Right atrium auricular region (tissue), 2 donors: Measurements from ENCODE around the gene TIGIT. TPM values are rescaled to one million over a fixed set of nuclear protein-coding genes. Genes with fewer than 3 reads are reported as not detected.

Experiments
- DNase-seq: peaks from one replicate; pipeline ENCODE4 v3.0.0-alpha.2; 2019; ENCODE audit warnings: low spot score
- H3K27ac ChIP-seq, 2 donors: fragments of 200-600 bp; sonication (generic); 1 replicate in 1 of 2; 2 replicates in 1 of 2; pipeline ENCODE4 v1.5.1; 2016 to 2019
- H3K27me3 ChIP-seq, 2 donors: fragments of 200-600 bp; sonication (generic); one replicate each; pipeline versions ENCODE4 v1.5.1 to v1.6.0; 2017 to 2019
- H3K36me3 ChIP-seq: fragments of 200-600 bp; sonication (generic); one replicate; pipeline ENCODE4 v1.5.1; 2016
- H3K4me1 ChIP-seq, 2 donors: fragments of 200-600 bp; sonication (generic); one replicate each; pipeline versions ENCODE4 v1.5.1 to v1.6.0; 2017 to 2019
- H3K4me3 ChIP-seq, 2 donors: fragments of 200-600 bp; sonication (generic); 1 replicate in 1 of 2; 2 replicates in 1 of 2; pipeline ENCODE4 v1.5.1; 2017 to 2019; ENCODE audit warnings: mild to moderate bottlenecking in 1 of 2, moderate library complexity in 1 of 2
- H3K9me3 ChIP-seq, 2 donors: fragments of 200-600 bp; sonication (generic); one replicate each; pipeline ENCODE4 v1.5.1; 2019
- CTCF ChIP-seq, 2 donors: fragments of 200-600 bp; sonication (generic); IDR thresholded peaks; one replicate each; pipeline ENCODE4 v1.5.1; 2019; ENCODE audit warnings: antibody characterized with exemption in 2 of 2
- microRNA counts, 2 donors: library from miRNA; unstranded; fragments of <30 nt; microRNA quantifications; one replicate each; lab custom pipeline; 2016 to 2017
- total RNA-seq, 2 donors: library from RNA; depleted of rRNA; stranded (reverse); fragments of >200 nt; gene quantifications; one replicate each; pipeline ENCODE4 v1.1.0, GENCODE V29; 2016

The TIGIT gene
- total RNA-seq, 2 donors from 2014 or later: 0.67 TPM; not detected in 1

GRCh38 chr3:114356066-114356465, 62.2 kb downstream of the TIGIT start:
- Histone ChIP-seq H3K27ac (no peak overlapping the region), H3K27me3 (no peaks in the 10 kb centered on the region), H3K4me1 (peaks cover 0 to 7% of the 10 kb centered on the region in 2 donors), H3K4me3 (no peak overlapping the region), H3K36me3 (peaks cover 5% of the 10 kb centered on the region), H3K9me3 (no peaks in the 10 kb centered on the region)
- no peak for DNase-seq
- TF ChIP-seq CTCF (IDR thresholded peaks at IDR 0.05): no peak

DNA sequence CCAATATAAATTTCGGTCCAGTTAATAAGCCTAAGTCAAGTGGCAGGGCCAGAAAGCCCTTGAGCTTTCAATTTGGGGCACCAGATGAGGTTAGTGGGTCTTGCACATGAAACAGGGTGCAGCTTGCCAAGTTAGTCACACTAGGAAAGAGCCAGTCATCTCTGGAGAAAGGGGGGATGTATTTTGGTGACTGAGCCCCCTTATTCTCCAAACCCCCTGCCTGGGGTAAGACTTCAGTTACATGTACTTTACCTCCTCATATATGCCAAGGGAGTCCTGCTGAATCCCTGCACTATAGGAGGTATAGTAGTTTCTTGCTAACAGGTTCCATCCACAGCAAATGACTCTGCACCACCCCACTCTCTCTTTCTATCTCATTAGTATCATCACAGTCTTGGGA, 62.7 kb downstream of the TIGIT start:
- H3K9me3 ChIP-seq: no peaks in the 10 kb centered on the region
- no peak for TF ChIP-seq CTCF (IDR thresholded peaks at IDR 0.05)
- H3K27ac ChIP-seq: no peak overlapping the region
- H3K4me1 ChIP-seq: peaks cover 0 to 7% of the 10 kb centered on the region in 2 donors
- peaks cover under 1% of the 10 kb centered on the region for H3K36me3 ChIP-seq
- no peak overlapping the region for H3K4me3 ChIP-seq
- no peak for DNase-seq
- H3K27me3 ChIP-seq: no peaks in the 10 kb centered on the region

MicroRNAs within 50 kb of the gene (microRNA counts, 767-probe panel; counts per million panel counts)
- 0 to 1,744 counts per million in 2 donors for microRNA hsa-miR-568 (lab: Ali Mortazavi, UCI)

Other genes with a start within 250 kb of the TIGIT start
- 1 to 10 TPM in 1 of 2 donors, under 1 TPM in 1; 0.75 to 1.3 TPM for gene CCDC191, start 237.5 kb upstream of the TIGIT start, total RNA-seq
- 1 to 10 TPM; 4.9 to 5.6 TPM for gene QTRT2, start 237.3 kb upstream of the TIGIT start, total RNA-seq
- gene DRD3, start 115.0 kb upstream of the TIGIT start, total RNA-seq: not detected
- gene ZNF80, start 56.5 kb upstream of the TIGIT start, total RNA-seq: not detected